ENCODE results near the gene RHOJ.

Gene RHOJ

DNA sequence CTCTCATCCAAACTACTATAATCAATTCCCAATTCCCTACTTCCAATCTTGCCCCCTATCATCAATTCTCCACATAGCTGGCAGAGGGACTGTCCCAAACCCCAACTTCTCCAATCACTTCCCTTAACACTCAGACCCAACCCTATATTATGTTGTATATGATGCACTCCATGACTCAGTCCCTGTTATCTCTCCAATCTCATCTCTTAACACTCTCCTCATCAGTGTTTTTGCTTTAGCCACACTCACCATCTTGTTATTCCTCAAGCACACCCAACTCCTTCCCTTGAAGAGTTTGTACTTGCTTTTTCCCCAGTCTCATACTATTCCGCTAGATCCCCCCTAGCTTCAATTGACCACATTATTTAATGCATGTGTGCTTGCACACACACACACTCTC, 4.9 kb downstream of the RHOJ start:
- ATAC-seq, result no peak

DNA sequence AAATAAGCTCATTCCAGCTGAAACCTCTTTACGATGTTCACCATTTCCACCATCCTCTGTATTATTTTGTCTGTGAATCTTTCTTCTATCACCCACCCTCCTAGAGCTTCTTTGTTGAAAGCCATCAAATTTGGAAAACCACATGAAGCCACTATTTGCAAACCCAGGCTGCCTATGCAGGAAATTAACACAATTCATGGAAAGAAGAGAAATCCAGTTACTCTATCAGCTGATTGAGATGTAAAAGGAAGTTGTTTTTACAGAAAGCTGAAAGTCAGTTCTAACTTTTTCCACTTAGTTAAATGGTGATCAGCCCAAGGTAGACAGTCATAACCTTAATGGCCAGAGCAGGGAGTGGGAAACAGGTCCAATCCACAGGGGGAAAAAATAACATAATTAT, 6.6 kb downstream of the RHOJ start:
- no peak for ATAC-seq

DNA sequence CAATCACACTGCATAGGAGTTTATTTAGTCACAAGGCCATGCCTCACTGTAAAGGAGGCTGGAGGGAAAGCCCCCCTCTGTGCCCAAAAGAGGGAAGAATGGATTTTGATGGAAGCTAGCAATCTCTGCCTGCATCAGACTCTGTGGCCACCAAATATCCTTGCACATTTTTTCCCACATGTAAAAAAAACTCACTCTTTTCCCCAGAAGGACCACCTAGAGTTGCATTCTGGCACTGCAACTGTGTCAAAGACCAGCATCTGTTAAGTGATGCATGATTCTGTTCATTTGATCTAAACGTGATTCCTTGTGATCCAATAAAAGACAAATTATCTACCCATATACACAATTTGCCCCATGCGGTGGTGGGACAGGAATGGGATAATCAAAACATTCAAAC, 8.0 kb downstream of the RHOJ start:
- no peak for ATAC-seq

DNA sequence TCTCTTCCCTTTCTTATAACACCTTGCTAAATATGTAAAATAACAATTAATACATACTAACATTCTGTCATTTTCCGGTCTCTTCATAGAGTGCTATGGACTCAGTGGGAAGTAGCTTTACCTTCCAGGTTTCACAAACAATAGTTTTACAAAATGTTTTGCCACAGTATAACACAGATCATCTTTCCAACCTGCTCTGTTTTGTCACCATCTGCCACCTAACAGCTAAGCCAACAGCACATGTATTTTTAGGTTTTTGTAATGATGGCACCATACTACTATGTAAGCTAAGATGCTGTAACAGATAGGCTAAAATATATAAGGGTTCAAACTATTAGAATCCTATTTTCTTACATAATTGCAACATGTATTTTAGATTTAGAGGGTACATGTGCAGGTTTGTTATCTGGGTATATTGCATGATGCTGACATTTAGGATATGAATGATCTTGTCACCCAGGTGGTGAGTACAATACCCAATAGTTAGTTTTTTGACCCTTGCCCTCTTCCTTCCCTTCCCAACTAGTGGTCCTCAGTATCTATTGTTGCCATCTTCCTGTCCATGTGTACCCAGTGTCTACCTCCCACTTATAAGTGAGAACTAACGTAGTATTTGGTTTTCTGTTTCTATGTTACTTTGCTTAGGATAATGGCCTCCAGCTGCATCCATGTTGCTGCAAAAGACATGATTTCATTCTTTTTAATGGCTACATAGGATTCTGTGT, 8.7 kb downstream of the RHOJ start:
- no peak for ATAC-seq

DNA sequence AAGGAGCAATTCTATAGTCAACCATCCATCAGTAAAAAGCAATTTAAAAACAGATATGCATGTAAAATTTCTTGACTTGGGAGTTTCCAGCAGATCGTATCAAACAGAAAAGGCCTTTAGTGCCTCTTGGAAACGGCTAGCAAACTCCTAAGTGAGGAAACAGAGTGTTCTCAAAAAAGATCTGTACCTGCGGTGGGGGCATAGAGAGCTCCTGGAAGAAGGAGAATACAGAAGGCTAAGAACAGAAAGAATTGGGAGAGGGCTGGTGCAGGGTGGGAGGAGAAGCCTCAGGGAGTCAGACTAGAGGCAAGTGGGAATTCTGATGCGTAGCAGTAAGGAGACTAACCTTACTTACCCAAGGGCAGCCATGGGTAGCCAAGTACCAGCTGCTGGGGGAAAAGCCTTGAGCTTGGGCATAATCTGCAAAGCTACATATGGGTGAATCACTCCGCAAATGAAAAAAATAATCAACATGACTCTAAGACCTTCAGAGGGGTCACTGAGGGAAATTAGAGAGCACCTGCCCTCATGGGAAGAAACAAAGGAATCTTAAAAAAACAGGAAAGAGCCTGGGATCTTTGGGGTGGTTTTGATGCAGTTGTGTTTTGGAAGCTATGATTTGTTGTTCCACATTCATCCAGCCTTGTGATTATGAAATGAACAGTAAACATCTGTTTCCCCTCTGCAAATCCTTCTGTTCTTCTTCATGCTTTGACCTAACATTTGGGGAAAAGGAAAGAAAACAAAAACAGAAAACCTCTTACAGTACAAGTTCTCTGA, 10.4 kb downstream of the RHOJ start:
- no peak for ATAC-seq

DNA sequence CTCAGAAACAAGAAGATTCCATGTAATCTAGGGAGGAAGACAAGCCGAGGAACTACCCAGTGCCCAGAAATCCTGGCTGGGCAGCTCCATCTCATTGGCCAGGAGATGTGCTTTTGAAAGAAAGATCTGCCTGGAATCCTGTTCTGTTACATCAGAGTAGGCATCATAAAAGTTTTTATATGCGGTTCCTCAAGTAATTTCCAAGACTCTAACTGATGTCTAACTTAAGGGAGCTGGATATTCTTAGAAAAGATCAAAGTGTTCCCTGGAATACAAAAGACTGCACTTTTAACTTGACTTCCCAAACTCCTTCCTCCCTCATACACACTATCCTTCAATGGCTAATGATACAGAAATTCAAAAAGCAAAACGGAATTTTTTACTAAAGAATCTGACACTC, 16.3 kb downstream of the RHOJ start:
- no peak for ATAC-seq

DNA sequence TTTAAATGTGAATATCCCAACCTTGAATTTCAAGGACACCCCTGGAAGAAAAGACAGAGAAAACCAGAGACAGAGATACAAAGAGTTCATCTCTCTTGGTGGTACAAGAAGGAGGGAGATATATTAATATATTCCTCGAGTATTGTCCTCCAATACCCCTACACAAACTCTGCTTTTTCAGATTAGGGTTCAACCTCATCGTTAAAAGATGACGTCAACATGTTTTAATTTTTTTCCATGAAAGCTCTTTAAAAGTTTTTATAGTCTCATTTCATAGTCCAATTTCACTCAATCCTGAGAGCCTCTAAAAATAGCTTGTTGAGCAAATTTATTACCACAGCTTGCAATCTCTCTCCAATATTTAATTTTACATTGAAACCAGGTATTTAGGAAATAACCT, 19.4 kb downstream of the RHOJ start:
- ATAC-seq, result no peak

DNA sequence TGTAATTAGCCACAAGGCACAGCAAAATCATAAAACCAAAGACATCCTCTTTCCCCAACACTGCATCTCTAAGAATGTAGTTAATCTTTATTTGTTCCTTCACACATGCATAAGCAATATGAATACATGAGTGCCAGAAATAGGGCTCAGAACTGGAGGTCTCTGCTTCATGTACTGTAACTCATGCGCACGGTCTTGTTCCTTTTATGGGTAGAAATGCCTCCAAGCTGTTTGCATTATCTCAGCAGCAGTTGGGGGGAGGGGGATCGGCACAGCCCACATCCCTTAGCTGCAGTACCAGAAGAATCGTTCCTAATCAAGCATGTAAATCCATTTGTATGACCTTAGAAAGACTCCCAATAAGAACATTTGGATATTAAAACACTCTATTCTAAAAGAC, 20.0 kb downstream of the RHOJ start:
- no peak for ATAC-seq

DNA sequence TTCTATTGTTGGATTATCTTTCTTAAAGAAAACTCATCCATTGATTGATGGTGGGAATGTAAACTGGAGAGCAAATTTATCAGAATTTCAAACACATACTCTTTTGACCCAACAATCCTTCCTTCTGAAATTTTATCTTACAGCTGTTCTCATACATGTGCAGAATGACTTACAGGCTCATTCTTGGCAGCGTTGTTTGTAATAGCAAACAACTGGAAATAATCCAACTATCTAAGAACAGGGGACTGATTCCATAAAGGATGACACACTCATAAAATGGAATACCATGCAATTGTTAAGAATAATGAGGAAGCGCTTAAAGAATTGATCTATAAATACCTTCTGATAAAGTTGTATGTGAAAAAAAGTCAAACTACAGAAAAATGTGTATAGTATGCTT, 24.0 kb downstream of the RHOJ start:
- no peak for ATAC-seq

DNA sequence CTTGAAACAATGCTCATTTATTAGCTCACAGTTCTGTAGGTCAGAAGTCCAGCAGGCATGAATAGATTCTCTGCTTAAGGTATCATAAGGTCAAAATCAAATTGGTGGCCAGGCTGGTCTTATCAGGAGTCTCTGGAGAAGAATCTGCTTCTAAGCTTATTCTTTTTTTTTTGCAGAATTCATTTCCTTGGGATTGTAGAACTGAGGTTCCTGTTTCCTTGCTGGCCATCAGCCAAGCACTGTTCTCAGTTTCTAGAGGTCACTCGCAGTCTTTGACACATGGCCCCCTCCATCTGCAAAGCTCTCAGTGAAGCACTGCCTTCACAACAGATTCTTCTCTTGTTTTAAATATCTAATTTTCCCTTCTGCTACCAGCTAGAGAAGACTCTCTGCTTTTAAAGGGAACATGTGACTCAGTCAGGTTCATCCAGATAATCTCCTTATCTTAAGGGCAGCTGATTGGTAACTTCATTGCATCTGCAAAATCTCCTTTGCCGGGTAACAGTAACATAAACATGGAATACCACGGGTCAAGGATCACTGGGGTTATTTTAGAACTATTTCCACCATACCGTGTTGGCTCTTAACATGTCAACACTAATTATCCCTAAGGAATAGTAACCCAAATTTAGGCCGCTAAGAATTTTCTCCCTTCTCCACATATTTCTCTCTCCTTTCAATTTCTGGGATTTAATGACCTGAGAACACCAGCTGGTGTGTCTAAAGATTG, 25.3 kb downstream of the RHOJ start:
- no peak for ATAC-seq

DNA sequence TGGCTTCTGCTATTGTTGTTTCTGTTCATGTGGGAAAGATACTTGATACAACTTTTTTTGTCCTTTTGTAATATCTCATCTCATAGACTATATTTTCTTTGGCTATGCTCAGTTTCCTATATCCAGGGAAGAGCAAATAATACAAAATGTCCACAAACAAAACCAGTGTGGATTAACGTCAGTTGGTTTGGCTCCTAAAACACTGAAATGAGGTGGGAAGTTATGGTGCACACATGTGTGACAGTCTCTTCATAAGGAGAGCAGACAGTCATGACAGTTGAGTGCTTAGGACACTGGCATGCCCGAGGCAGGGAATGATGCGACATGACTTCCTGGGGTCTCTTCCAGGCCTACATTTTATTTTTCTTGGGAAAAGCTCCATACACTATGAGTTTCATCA, 27.5 kb downstream of the RHOJ start:
- no peak for ATAC-seq

DNA sequence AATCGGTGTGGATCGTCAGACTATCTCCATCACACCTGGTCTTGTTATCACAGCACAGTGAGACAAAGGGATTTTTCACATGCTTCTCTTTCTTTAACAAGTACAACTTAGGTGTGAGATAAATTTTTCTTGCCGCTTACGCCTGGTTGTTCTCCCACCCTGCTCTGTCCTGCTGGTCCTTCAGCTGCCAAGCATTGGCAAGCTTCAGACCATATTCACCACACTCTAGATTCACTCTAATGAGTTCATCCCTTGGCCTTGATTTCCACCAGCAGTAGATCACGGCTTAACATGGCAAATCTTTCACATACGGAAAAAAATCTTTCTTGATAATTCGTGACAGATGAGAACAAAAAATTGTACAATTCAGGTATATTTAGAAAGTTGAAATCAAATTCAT, 33.5 kb downstream of the RHOJ start:
- ATAC-seq, result no peak

DNA sequence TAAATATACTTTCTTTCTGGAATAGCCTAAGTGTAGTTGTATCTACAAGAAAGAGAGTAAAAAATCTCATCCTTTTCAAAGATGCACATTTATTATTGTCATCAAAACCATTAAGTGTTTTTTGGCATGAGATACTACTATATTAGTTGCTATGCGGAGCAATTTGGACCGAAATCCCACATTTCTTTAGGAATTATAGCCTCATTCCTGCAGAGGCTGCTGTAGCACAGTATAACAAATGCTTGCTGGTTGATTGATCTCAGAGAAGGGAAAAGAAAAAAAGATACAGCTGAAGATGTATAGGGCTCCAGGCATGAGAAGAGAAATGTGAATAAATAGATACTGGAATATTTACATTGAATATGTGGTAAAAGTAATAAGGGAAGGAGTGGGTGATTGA, 36.0 kb downstream of the RHOJ start:
- no peak for ATAC-seq

DNA sequence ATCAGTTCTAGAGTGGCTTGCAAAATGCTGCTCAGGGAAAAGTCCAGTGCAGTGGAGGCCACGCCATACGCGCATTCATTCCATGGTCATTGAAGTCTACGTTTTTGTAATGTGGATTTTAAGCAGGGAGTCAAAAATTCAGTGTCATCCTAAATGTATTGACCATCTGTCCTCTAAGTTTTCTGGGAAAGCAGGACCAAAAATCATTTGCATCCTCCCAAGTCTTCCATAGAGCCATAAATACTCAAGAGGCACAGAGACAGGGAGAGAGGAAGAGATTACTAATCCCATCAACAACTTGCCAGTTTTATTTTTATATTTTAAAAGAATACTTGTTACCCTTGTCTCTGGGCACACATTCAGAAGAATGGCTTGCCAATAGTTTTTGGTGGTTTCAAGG, 36.9 kb downstream of the RHOJ start:
- ATAC-seq, result no peak

DNA sequence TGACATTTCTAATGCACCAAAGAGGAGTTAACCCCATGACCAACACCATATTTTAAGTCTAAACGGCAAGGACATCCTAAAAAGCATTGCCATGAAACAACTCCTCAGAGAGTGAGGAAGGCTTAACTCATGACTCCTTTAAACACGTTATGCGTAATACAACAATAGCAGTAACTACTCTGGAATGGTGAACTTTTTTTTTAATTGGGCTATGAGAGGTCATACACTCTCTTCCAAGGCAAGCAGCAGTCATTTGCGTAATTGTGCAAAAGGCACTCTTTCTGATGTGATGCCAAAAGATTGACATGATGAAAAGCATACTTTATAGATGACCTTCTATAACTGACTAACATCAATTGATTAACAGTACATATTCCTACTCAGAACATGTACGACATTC, 39.4 kb downstream of the RHOJ start:
- no peak for ATAC-seq

DNA sequence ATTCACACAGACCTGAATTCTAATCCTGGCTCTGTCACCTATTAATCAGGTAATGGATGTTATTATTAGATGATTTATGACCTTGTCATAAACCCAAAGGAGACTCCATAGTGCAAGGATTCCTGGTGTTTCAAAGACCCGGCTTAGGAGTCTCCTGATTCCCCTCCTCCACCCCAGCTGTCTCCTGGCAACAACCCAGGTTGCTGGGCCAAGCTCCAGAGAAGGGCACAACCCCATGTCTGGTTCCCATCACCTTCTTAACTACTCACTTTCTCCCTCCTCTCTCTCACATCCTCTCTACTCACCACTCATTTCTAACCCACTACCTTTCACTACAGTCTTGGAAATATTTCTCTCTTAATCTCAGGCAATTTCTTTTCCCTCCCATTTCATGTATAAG, 41.6 kb downstream of the RHOJ start:
- ATAC-seq, result no peak

DNA sequence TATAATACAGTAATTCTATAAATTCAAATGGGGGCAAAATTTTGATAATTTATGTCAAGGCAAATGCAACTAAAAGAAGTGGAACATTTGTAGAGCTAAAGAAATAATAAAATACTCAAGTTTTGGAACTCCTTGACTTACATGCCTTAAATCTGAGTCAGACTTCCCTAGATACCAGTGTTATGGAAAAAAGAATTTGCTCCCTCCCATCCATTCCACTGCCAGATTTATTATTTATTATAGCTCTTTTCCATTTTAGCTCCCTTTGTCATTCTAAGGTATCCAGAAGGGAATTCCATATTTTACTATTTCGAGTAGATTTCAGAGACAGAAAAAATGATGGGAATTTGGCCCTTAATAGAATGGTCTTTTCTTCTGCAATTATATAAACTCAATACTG, 44.0 kb downstream of the RHOJ start:
- no peak for ATAC-seq

DNA sequence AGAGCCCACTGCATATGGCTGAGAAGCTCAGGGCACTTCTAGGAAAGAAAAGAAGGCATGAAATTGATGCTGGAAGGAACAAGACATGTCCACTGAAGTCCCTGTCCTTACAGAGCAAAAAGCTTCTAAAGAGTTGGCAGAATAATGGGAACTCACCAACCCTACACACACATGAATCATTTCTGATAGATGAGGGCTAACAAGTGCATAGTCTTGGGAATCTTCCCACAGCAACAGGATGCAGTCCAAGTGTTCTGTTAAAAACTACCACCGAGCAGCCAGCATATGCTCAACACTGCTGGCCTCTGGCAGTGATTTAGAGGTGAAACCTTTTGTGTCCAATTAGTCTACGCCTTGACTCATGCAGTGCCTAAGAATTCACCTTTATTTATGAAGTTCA, 44.8 kb downstream of the RHOJ start:
- ATAC-seq, result no peak

DNA sequence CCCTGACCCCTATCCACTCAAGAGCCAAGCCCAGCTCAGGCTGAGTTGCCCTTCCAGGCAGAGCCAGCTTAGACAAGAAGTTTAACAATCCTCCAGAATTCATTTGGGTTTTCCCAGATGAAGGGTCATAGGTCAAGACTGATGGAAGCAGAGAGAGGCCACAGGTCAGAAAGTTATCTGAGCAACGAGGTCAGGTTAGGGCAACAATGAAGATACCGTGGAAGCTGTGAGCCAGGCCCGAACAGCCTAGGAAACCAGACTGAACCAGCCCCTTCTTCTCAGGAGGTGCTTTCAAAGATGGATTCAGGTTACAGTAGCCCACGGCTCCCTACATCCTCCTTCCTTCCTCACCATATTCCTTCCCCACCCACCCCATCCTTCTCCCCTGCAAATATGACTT, 53.1 kb downstream of the RHOJ start:
- ATAC-seq, result no peak

DNA sequence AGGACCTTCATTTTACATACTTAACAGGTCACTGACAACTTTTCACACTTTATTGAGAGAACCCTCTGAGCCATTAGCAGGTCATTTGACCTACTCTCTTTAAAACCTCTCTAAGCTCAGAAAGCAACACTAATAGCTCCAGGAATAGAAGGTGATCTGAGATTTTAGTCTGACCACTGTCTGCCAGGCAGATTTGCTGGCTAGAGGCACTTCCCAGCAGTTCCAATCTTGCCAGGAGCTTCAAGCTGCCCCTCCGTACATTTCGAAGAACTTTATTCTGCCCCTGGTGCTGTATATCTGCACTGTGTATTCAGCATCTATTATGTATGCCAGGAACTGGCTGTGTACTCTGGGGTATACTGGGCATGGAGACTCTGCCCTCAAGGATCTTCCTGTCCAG, 58.2 kb downstream of the RHOJ start:
- ATAC-seq, result no peak

DNA sequence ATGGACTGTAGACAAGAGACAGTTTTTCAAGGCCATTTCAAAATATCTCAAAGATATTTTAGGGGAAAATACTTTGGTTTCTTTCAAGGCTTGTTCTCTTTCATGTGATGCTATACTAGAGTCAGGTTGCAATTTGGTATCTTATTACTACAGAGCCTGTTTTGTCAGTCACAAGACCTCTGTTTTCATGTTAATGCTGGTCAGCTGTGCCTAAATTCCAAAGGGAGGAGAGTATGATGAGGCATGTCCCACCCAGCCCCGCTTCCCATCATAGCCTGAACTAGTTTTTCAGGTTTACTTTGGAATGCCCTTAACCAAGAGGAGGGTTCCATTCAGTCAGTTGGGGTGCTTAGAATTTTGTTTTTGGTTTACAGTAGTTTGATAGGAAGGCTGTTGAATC, 61.9 kb downstream of the RHOJ start:
- no peak for ATAC-seq

DNA sequence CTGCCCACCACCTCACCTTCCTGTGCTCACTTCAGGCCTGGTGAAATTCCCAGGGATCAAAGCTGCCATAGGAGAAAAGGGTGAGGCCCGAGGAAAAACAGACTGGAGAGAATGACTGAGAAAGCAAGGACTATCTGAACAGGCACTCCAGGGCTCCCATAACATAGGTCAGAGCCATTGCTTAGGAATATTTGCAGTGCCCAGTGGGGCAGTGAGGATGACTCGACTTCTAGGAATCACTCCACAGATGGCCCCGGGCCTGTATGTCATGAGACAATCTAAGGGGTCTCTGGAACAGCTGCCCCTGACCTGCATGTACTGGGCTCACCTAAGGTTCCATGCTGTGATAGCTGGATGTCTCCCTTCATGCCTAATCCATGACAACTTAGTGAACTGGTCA, 62.9 kb downstream of the RHOJ start:
- no peak for ATAC-seq

DNA sequence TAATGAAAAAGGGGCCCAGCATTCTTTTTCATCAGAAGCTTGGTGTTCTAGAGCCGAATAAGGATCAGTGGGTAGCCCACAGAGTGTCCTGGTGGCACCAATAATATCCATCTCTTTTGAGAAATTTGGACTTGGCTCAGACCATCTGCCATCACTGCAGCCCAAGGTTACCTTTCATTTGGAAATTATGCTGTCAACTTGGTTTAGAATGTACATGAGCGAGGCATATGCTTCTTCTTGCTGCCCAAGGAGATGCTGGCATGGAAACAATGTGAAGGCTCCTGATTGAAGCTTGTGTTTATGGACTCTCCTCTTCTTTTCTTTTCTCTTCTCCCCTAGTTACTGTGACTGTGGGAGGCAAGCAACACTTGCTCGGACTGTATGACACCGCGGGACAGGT, 64.5 kb downstream of the RHOJ start:
- no peak for ATAC-seq

Data from activated CD4-positive, CD25-positive, alpha-beta regulatory T cell treated with anti-CD3 and anti-CD28 coated beads, Interleukin-2, amount 50 U/mL, for 24 hours (primary cell).